MM.1S (cell line): Measurements from ENCODE around the gene TMEM97.
A peak's percentile ranks its signal among the peaks of the same experiment; 100 is the strongest.

ENCODE experiments used
- DNase-seq: peaks from one replicate; pipeline ENCODE4 v3.0.0-alpha.2; 2015
- H2AFZ ChIP-seq: fragments of 300-600 bp; sonication (generic); 2 replicates; pipeline ENCODE4 v1.6.0; 2016; ENCODE audit warnings: antibody characterized with exemption, low read length
- H3F3A ChIP-seq: fragments of 300-600 bp; sonication (generic); 2 replicates; pipeline ENCODE4 v1.6.1; 2016; ENCODE audit warnings: mild to moderate bottlenecking, antibody characterized with exemption, low read length, moderate library complexity, mixed read lengths; ENCODE audit not compliant: insufficient read depth
- H3K27ac ChIP-seq: fragments of 300-600 bp; sonication (generic); 2 replicates; pipeline ENCODE4 v1.5.1; 2016; ENCODE audit warnings: mild to moderate bottlenecking, low read length
- H3K27me3 ChIP-seq: fragments of 300-600 bp; sonication (generic); replicated peaks from 2 replicates; pipeline ENCODE4 v1.6.0; 2016; ENCODE audit warnings: low read length; ENCODE audit not compliant: insufficient read depth
- H3K36me3 ChIP-seq: fragments of 300-600 bp; sonication (generic); replicated peaks from 2 replicates; pipeline ENCODE4 v1.6.1; 2016; ENCODE audit warnings: mild to moderate bottlenecking, low read length, mixed read lengths; ENCODE audit not compliant: insufficient read depth
- H3K4me1 ChIP-seq: fragments of 300-600 bp; sonication (generic); 2 replicates; pipeline ENCODE4 v1.6.1; 2016; ENCODE audit warnings: low read length, mixed read lengths
- H3K4me2 ChIP-seq: fragments of 300-600 bp; sonication (generic); 2 replicates; pipeline ENCODE4 v1.6.0; 2016; ENCODE audit warnings: low read depth, low read length
- H3K4me3 ChIP-seq: fragments of 300-600 bp; sonication (generic); 2 replicates; pipeline ENCODE4 v1.5.1; 2016; ENCODE audit warnings: low read length, mixed read lengths
- H3K79me2 ChIP-seq: fragments of 300-600 bp; sonication (generic); 2 replicates; pipeline ENCODE4 v1.6.1; 2016; ENCODE audit warnings: mixed run types, low read length, mixed read lengths
- H3K9ac ChIP-seq: fragments of 300-600 bp; sonication (generic); 2 replicates; pipeline ENCODE4 v1.6.1; 2016; ENCODE audit warnings: low read length, mixed read lengths
- H3K9me2 ChIP-seq: fragments of 300-600 bp; sonication (generic); replicated peaks from 2 replicates; pipeline ENCODE4 v1.6.1; 2016; ENCODE audit warnings: mild to moderate bottlenecking, low read length, mixed read lengths; ENCODE audit not compliant: insufficient read depth
- H3K9me3 ChIP-seq: fragments of 300-600 bp; sonication (generic); replicated peaks from 2 replicates; pipeline ENCODE4 v1.6.1; 2016; ENCODE audit warnings: mild to moderate bottlenecking, low read length, mixed read lengths; ENCODE audit not compliant: insufficient read depth
- H4K20me1 ChIP-seq: fragments of 300-600 bp; sonication (generic); 2 replicates; pipeline ENCODE4 v1.6.1; 2016; ENCODE audit warnings: mild to moderate bottlenecking, low read length, moderate library complexity, mixed read lengths; ENCODE audit not compliant: insufficient read depth
- EZH2 ChIP-seq: fragments of 300-600 bp; sonication (generic); optimal IDR thresholded peaks from 2 replicates; pipeline ENCODE3; 2017; ENCODE audit warnings: low read depth, mild to moderate bottlenecking, antibody characterized with exemption, low read length, mixed read lengths
- EZH2phosphoT487 ChIP-seq: fragments of 300-600 bp; sonication (generic); IDR thresholded peaks from 2 replicates; pipeline ENCODE4 v1.6.1; 2018; ENCODE audit warnings: antibody characterized with exemption, low read length
- TF ChIP-seq, protein P1 (sequence below): fragments of 300-600 bp; sonication (generic); IDR thresholded peaks from 2 replicates; pipeline ENCODE4 v1.5.1; 2016; ENCODE audit warnings: antibody characterized with exemption, low read length, mixed read lengths

Gene TMEM97

DNA sequence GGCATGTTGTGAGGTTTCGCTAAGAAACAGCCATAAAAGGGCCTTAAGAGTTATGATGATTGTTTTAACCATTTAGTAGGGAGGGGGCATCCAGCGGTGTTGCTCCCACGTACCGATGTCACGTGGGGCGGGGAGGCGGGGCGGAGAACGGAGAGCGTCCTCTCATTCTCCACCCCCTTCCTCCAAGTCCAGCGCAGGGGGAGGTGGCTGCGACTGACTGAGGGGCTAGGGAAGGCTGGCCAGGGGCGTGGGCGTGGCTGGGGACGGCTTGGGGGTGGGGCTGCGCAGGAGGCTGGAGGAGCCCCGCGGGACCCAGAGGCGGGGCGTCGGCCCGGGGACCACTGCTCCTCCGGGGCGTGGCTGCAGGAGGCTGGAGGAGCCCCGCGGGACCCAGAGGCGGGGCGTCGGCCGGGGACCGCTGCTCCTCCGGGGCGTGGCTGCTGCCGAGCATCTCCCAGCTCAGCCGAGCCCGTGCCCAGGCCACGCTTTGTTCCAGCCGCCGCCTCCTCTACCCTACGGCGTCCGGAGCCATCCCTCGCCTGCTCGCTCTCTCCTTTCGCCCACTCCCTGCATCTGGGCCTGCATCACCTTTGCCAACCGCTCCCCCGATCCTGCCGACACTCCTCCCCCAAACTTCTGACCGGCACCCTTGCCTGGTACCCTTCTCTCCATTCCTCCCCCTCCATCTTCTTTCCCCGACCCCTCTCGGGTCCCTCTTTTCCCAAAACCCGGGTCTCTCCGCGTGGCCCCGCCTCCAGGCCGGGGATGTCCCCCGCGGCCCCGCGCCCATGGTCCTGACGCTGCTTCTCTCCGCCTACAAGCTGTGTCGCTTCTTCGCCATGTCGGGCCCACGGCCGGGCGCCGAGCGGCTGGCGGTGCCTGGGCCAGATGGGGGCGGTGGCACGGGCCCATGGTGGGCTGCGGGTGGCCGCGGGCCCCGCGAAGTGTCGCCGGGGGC, 52.5 kb downstream of the TMEM97 start, which contains the start of gene SARM1:
TSS of gene SARM1 (plus strand) at position 450 of the 958 bp plus-strand sequence. CDS start at position 789, 339 bp downstream.
- Histone ChIP-seq H3K36me3 (no peaks in the 10 kb centered on the region), H3K27me3 (no peaks in the 10 kb centered on the region), H3K4me2 (peak within 1 kb of the TSS; percentile 95), H2AFZ (peak within 1 kb of the TSS; percentile 88), H3K9me2 (no peaks in the 10 kb centered on the region), H3K9ac (peak within 1 kb of the TSS; percentile 45), H3K9me3 (no peaks in the 10 kb centered on the region), H3K27ac (no peak within 1 kb of the TSS), H3K4me1 (0 out of 2 replicates have a peak, but pooled peaks cover 4% of the 10 kb centered on the region), H3K79me2 (no peaks in the 10 kb centered on the region), H4K20me1 (no peaks in the 10 kb centered on the region), H3F3A (peaks cover 15% of the 10 kb centered on the region), H3K4me3 (peak within 1 kb of the TSS; percentile 85)
- DNase-seq: peak; percentile 78
- TF ChIP-seq EZH2 (no peak), EZH2phosphoT487 (no peak)
- TF ChIP-seq, protein P1, sequence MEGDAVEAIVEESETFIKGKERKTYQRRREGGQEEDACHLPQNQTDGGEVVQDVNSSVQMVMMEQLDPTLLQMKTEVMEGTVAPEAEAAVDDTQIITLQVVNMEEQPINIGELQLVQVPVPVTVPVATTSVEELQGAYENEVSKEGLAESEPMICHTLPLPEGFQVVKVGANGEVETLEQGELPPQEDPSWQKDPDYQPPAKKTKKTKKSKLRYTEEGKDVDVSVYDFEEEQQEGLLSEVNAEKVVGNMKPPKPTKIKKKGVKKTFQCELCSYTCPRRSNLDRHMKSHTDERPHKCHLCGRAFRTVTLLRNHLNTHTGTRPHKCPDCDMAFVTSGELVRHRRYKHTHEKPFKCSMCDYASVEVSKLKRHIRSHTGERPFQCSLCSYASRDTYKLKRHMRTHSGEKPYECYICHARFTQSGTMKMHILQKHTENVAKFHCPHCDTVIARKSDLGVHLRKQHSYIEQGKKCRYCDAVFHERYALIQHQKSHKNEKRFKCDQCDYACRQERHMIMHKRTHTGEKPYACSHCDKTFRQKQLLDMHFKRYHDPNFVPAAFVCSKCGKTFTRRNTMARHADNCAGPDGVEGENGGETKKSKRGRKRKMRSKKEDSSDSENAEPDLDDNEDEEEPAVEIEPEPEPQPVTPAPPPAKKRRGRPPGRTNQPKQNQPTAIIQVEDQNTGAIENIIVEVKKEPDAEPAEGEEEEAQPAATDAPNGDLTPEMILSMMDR: no peak

DNA sequence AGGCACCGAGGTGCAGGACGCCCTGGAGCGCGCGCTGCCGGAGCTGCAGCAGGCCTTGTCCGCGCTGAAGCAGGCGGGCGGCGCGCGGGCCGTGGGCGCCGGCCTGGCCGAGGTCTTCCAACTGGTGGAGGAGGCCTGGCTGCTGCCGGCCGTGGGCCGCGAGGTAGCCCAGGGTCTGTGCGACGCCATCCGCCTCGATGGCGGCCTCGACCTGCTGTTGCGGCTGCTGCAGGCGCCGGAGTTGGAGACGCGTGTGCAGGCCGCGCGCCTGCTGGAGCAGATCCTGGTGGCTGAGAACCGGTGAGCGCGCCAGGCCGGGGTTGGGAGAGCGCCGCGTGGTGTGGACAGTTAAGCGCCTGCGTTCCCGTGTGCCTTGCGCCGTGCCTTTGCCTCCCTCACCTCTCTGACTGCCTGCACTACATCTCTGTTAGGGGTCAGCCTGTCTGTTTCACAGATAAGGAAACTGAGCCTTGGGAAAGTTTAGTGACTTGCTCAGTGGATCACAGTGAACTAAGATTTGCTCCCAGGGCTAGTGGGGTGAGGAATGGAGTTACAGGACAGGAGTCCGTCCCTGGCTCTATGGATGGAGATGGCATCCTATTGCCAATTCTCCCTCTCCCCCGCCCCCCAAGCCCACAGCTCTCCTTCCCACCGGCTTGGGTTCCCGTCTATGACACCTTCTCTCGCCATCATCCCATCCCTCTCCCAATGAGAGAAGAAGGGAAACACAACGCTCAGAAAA, 53.4 kb downstream of the TMEM97 start:
- Histone ChIP-seq H3K27ac (no peak overlapping the region), H2AFZ (peak overlapping the region; percentile 44), H3F3A (peaks cover 15% of the 10 kb centered on the region), H3K4me1 (0 out of 2 replicates have a peak, but pooled peaks cover 4% of the 10 kb centered on the region), H3K9me2 (no peaks in the 10 kb centered on the region), H3K79me2 (no peaks in the 10 kb centered on the region), H3K9ac (peak overlapping the region; percentile 45; the same call in 1 of the 2 replicates), H3K9me3 (no peaks in the 10 kb centered on the region), H3K27me3 (no peaks in the 10 kb centered on the region), H4K20me1 (no peaks in the 10 kb centered on the region), H3K36me3 (no peaks in the 10 kb centered on the region), H3K4me3 (peak overlapping the region; percentile 85), H3K4me2 (peak overlapping the region; percentile 95)
- TF ChIP-seq, protein P1: no peak
- TF ChIP-seq EZH2phosphoT487 (no peak), EZH2 (no peak)
- no peak for DNase-seq

DNA sequence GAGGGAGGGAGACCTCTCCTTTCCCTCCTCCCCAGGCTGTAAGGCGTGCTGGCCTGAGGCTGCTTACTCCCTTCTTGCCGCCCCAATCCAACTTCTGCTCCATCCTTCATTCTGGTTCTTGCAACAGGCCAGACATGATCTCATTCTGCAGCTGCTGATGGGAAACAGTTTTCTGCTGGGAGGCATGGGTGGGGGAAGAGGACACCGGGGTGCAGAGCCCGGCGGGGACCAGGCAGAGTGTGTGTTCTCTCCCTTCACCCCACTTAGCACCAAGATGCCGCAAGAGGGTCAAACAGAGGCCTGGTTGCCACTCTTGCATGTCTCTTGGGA, 53.9 kb downstream of the TMEM97 start:
- Histone ChIP-seq H3K9ac (no peak overlapping the region), H3K4me1 (0 out of 2 replicates have a peak, but pooled peaks cover 4% of the 10 kb centered on the region), H2AFZ (no peak overlapping the region), H3K9me2 (no peaks in the 10 kb centered on the region), H3K36me3 (no peaks in the 10 kb centered on the region), H3K27ac (no peak overlapping the region), H3K79me2 (no peaks in the 10 kb centered on the region), H3K4me3 (peak overlapping the region; percentile 85; the same call in 1 of the 2 replicates), H3K4me2 (peak overlapping the region; percentile 95), H3K27me3 (no peaks in the 10 kb centered on the region), H3K9me3 (no peaks in the 10 kb centered on the region), H3F3A (peaks cover 15% of the 10 kb centered on the region), H4K20me1 (no peaks in the 10 kb centered on the region)
- DNase-seq: no peak
- TF ChIP-seq EZH2: no peak
- TF ChIP-seq EZH2phosphoT487: no peak
- TF ChIP-seq, protein P1: no peak
